Transverse colon (tissue), 3 donors: ENCODE measurements around the gene DNAJC6.

Experiments
- CTCF ChIP-seq, 5 experiments: fragments of 200-600 bp in 3 of 5; fragments of 450-650 bp in 2 of 5; sonication (generic) in 3 of 5; IDR thresholded peaks; 1 replicate in 2 of 5; 2 replicates in 3 of 5; pipeline ENCODE4 v1.5.1; 2016 to 2017; ENCODE audit warnings: antibody characterized with exemption in 5 of 5, inconsistent platforms in 3 of 5, mild to moderate bottlenecking in 2 of 5, moderate library complexity in 1 of 5
- EP300 ChIP-seq: sonication (generic); formaldehyde crosslinking; IDR thresholded peaks from one replicate; pipeline ENCODE4 v1.6.1; 2017; ENCODE audit warnings: antibody characterized with exemption, low read depth

DNA sequence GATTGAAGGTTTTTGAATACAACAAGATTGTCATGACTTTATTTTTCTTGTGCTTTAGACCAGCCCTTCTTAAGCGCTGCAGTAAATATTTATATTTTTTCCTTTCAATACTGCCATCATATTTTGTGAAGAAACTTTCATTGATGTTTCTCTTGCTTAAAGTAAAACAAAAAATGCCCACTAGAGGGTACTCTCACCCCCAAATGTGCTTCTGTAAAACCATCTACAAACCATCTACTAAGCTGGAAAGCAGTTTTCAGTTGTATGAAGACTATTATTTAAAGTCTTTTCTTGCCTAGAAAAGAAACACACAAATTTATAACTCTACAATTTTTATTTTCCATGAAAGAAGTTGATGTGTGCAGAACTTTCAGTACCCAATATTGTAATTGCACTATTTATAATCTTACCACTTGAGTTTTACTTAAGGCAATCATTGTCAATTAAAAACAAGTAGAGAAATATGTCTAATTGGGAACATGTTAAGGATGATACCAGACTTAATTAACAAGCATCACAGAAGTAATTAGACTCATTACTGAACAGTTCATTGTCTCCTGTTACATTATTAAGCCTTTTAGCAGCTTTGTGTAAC, 121.9 kb downstream of the DNAJC6 start:
- TF ChIP-seq CTCF (IDR thresholded peaks at IDR 0.05), result peak; percentile 34 to 54 (median 53)
- no peak for TF ChIP-seq EP300
